NCI-H2081 (cell line): ENCODE measurements around the gene SIN3B.

Experiments
- DNase-seq, 2 experiments: peaks; one replicate each; lab custom pipeline; 2025; lab: John Stamatoyannopoulos, UW

SIN3B gene

DNA sequence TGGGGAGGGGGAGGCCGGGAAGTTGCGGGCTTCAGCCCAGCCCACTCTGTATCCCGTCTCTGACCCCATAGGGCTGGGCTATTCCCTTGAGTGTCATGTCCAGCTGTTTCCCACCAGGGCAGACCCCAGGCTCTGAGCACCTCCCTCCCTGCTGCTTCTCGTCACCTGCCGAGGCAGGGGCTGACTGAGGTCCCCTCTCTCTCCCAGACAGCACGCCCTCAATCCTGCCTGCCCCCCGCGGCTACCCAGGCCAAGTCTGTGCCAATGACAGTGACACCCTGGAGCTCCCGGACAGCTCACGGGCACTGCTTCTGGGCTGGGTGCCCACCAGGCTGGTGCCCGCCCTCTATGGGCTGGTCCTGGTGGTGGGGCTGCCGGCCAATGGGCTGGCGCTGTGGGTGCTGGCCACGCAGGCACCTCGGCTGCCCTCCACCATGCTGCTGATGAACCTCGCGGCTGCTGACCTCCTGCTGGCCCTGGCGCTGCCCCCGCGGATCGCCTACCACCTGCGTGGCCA lies 60.2 kb downstream of the SIN3B start:
- no peak for DNase-seq

DNA sequence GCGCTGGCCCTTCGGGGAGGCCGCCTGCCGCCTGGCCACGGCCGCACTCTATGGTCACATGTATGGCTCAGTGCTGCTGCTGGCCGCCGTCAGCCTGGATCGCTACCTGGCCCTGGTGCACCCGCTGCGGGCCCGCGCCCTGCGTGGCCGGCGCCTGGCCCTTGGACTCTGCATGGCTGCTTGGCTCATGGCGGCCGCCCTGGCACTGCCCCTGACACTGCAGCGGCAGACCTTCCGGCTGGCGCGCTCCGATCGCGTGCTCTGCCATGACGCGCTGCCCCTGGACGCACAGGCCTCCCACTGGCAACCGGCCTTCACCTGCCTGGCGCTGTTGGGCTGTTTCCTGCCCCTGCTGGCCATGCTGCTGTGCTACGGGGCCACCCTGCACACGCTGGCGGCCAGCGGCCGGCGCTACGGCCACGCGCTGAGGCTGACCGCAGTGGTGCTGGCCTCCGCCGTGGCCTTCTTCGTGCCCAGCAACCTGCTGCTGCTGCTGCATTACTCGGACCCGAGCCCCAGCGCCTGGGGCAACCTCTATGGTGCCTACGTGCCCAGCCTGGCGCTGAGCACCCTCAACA lies 60.8 kb downstream of the SIN3B start:
- DNase-seq: no peak

DNA sequence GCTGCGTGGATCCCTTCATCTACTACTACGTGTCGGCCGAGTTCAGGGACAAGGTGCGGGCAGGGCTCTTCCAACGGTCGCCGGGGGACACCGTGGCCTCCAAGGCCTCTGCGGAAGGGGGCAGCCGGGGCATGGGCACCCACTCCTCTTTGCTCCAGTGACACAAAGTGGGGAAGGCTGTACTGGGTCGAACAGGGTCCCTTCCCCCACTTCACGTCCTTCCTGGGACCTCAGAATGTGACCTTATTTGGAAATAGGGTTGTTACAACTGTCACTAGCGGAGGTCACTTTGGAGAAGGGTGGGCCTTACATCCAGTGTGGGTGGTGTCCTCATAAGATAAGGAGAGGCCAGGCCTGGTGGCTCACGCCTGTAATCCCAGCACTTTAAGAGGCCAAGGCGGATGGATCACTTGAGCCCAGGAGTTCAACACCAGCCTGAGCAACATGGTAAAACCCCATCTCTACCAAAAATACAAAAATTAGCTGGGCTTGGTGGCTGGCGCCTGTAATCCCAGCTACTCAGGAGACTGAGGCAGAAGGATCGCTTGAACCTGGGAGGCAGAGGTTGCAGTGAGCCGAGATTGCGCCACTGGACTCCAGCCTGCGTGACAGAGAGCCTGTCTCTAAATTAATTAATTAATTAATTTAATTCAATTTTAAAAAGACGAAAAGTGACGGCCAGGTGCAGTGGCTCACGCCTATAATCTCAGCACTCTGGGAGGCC lies 61.4 kb downstream of the SIN3B start:
- no peak for DNase-seq

DNA sequence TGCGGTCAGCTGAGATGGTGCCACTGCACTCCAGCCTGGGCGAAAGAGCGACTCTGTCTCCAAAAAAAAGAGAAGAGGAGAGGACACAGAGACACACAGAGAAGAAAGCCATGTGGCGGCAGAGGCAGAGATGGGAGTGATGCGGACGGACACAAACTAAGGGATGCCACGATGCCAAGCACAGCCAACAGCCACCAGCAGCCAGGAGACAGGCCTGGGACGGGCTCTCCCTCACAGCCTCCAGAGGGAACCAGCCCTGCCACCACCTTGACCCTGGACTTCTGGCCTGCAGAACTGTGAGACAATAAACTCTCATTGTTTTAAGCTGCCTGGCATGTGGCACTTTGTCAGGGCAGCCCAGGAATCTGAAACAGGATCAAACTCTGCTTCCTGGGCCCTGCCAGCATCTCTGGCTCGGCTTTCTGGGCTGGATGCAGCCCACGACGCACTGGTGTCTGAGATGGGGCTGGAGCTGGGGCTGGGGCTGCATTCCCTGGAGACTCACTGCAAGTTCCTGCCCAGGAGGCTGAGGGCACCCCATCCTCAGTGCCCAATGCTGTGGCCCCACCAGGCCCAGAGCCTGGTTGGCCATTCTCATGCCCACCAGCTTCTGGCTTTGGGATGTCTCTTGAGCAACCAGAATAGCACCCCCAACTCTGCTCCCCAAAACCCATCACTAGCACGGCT lies 62.6 kb downstream of the SIN3B start:
- no peak for DNase-seq

DNA sequence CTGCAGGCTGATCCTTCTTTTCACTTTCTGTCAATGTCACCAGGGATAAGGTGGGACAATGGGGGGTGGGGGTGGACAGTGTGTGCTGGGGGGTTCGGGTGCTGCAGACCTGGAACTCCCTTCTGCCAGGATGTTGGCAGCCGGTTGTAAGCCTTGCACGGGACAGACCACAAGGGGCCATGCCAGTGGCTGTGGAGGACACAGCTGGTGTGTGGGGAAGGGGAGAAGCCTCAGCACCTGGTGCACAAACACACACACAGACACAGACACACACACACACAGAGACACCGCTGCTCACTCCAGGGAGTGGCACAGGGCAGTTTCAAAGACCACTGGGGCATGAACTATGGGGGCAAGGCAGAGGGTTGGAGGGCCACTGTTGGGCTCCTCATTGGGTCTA lies 63.2 kb downstream of the SIN3B start:
- DNase-seq: no peak

DNA sequence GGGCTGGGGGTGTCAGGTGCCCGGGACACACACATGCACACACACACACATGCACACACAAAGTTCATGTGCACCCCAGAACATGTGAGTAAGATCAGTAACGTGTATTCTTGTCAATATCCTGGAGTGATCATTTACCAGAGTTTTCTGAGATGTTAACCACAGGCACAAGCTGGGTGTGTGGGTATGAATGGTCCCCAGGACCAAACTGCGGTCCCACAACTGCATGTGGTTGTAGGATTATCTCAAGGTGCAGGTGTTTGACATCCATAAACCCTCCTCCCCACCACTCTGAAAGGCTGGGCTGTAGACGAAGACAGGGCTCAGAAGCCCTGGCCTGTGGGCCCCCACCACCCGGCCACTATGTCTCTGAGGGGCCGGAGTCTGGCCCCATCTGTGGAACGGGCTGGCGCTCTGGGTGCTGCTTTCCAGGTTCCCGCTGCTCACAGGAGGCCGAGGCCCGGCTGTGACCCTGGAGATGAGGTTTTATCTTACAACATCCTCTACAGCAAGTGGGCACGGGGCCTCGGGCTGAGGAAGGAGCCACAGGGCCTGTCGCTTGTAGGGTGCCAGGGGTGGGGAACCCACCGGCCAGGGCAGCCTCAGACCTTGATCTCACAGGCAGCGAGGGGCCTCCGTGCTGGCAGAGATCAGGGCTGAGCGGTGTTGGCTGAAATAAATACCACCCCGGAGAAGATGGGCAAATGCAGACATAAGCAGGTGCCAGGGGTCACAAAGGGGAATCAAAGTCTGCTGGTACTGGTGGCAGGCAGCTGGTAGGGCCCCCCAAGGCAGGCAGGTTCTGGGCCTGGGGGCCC lies 63.9 kb downstream of the SIN3B start:
- DNase-seq: no peak

DNA sequence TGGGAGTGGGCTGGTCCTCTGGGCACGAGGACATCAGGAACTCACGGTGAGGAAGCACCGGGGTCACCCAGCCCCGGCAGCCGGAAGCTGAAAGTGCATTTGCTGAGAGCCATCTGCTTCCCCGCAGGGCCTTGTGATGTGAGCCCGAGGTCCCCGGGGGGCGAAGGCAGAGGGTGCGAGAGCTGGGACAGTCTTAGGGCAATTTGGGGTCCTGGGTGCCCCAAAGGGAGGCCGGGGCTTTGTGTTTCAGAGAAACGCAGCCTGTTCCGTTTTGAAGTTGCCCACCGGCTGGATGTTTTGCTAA lies 64.4 kb downstream of the SIN3B start:
- no peak for DNase-seq

DNA sequence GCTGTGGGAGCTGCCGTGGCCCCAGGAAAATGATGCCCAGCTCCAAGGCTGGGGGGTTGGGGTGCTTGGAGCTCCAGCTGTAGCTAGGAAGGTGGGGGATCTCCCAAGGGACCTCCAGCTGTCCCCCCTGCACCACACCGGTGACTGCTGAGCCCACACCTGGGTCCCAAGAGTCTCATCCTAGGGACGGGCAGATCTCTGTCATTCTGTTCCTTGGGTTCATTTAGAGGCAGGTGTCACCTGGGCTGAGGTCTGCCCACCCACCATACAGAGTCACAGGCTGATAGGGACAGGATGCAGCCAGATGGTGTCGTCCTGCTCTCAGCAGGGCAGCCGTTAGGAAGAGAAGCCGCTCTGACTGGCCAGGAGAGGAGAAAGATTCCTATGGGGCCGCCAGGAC lies 64.9 kb downstream of the SIN3B start:
- no peak for DNase-seq

DNA sequence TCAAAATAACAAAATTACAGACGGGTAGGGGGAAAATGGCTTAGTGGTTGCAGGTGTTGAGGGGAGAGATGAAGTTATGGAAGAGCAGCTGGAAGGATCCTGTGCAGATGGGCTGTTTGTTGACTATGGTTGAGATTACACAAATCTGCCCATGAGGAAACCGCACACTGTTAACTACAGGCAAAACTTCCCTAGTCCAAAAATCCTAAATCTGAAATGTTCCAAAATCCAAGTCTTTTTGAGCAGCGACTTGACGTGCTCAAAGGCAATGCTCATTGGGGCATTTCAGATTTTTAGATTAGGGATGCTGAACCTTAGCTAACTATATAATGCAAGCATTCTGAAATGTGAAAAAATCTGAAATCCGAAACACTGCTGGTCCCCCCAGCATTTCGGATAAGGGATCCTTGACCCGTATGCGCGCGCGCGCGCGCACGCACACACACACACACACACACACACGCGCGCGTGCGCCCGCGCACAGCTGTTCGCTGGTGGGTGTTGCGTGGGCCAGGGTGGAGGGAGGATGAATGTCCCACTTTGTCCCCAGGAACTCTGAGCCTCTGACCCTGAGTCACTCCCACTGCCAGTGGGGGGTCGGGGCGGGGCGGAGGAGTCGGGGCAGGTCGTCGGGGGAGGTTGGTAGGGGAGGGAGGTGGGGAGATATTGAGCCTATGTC lies 66.4 kb downstream of the SIN3B start:
- DNase-seq: no peak

DNA sequence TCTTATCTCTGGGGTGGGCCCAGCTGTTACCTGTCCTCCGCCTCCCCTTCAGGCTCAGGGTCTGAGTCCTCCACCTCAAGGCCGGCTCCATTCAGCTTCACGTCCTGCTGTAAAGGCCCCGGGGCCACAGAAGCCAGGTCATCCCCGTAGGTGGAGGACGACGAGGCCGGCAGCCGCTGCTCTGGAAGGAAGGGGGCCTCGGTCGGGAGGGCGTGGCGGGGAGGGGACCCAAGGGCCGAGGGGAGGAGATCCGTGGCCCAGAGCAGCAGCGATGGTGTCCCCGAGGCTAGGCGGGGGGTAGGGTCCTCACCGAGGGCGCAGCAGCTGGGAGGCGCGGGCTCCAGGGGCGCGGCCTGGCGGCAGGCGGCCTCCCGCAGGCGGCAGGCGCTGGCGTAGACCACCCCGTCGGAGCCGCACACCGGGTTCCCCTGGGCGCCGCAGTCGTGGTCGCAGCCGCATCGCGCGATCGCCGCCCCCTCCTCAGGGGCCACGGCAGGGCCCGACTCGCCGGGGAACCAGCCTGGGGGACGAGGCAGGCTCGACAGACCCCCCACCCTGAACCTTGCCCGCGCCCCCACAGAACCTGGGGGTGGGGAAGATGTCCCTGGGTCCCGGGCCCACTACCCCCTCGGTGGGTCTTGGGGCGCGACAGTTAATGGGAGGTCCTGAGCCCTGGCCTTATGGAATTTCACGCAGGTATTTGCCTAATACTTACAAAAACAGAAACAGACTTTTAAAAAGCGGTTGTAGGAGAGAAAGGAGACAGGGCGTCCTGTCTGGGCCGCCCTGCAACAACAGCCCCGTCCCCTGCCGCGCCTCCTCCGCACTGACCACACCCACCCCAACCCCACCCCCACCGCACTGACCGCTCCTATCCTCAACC lies 67.2 kb downstream of the SIN3B start:
- no peak for DNase-seq

DNA sequence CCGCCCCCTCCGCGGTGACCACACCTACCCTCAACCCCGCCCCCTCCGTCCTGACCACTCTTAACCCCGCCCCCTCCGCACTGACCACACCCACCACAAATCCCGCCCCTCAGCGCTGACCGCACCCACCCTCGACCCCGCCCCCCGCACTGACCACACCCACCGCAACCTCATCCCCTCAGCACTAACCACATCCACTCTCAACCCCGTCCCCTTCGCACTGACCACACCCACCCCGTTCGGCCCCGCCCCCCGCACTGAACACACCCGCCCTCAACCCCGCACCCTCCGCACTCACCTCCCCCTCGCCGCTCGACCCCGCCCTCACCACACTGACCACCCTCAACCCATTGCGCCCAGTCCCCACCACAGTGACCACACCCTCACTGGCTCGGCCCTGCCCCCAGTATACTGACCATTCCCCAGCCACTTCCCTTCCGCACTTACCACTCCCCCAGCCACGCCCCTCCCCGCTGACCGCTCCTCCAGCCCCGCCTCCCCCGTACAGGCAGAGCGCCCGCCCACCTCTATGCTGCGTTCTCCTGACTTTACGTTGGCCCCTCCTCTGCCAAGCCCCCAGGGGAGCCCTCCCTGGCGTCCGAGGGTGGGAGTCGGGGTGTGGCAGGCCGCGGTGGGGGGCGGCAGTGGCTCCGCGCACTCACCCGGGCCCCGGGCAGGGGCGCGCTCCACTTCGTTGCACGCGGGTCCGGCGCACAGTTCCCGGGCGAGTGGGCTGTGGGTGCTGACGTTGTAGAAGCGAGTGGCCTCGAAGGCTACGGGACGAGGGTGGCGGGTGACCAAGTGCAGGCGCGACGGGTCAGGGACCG lies 68.0 kb downstream of the SIN3B start:
- peak in 1 of 2 experiments; percentile 2 for DNase-seq

DNA sequence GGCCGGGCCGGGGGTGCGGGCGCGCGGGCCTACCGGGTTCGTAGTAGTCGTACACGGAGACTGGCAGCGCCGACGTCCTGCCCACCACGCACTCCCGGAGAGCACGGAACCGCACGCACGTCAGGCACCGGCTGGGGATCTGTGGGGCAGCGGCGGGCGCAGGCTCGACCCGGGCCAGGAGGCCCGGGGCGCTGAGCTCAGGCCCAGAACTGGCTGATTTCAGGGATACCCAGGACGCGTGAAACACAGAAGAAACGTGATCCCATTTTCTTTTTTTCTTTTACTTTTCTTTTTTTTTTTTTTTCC lies 68.6 kb downstream of the SIN3B start:
- DNase-seq: no peak

DNA sequence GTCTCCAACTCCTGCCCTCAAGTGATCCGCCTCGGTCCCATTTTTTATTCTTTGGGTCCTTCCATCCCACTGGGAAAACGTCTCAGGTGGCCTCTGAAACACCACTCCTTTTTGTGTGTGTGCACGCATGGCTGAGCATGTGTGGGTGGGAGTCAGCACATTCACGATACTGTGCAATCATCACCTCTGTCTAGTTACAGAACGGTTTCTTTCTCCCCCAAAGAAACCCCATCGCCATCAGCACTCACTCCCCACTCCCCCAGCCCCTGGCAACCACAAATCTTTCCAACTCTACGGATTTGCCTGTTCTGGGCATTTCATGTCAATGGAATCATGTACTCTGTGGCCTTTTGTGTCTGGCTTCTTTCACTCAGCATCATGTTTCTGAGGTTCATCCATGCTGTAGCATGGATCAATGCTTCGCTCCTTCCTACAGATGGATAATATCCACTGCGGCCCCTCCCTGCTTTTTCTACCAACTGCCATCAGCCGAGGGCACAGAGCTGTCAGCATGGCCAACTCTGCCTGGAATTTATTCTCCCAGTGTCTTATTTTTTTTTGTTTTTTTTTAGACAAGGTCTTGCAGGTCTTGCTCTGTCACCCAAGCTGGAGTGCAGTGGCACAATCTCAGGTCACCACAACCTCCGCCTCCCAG lies 69.3 kb downstream of the SIN3B start:
- DNase-seq: no peak

DNA sequence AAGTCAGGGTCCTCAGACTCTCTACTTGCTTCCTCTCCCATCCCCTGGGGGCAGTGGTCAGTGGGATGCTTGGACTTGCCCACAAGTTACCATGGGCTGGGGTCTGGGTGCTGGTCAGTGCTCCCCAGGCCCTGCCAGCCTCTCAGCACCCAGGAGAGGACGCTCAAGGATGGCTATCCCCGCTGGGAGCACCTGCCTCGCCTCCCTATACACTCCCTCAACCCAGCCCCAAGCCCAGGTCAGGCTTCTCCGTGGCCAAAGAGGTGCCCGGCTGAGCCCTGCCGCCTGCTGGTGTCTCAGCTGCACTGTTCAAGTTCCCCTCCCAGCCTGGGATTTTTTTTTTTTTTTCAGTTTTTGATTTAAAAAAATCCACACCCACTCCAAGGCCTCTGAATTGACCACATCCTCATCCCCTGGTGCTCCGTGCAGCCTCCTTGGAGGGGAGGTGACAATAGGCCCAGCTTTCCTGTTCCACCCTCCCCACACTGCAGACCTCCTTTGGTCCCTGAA lies 70.4 kb downstream of the SIN3B start:
- DNase-seq: no peak

DNA sequence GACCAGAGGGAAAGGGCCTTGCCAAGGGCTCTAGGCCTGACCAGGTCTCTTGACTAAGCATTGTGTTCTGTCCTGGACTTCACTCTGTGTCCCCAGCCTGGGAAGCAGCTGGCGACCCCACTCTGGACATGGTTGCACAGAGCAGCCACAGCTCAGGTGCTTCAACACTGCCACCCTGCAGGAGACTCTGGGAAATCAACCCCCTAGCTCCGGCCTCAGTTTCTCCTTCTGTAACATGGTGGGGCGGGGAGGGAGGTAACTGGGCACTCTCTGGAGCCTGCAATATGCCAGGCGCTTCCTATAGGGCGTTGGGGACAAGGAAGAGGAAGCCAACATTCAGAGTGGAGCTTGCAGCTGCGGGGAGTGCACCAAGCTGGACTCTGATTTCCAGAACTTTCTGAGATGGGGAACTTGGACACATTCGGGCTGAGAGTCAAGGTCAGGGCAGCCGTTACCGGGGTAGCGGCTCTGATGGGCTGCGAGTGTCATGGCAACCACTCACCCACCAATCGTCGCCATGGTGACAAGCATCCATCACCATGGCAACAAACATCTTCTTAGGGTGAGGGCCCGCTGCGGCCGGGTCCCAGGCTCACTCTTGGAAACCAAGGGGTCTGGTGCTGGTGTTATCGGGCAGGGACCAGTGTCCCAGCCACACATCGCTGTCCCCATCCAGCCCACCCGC lies 72.4 kb downstream of the SIN3B start:
- no peak for DNase-seq

DNA sequence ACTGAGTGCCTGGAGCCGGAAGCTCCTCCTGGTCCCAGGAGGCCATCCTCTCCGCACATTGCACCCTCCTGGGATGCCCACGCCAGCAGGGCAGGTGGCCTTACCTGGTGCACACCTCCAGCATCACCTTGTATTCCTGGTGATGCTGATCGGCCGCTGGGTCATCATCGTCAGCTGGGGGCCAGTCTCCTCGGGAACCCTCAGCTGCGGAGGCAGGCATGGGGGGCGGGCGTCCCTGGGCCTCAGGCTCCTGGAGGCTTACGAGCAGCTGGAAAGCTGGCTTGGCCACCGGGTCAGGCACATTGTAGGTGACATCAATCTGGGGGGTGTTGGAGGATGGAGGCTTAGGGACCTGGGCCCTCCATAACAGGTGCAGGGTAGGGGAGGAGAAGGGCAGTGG lies 73.3 kb downstream of the SIN3B start:
- no peak for DNase-seq

DNA sequence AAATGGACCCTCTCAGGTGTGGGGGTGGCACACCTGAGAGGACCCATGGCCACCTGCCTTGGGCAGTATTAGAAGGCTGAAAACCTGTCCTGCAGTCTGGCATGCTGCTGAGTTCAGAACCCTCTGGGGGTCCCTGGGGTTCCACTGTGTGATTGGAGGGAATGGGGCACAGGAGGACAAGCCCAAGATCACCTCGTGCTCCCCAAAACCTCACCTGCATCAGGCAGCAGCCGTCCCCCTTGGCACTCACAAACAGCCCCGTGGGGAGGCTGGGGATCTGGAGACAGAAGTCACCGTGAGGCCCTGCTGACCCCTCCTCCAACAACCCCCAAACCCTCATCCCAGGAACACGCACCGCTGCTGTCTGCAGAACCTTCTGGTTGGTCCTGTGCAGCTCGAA lies 74.1 kb downstream of the SIN3B start:
- no peak for DNase-seq

DNA sequence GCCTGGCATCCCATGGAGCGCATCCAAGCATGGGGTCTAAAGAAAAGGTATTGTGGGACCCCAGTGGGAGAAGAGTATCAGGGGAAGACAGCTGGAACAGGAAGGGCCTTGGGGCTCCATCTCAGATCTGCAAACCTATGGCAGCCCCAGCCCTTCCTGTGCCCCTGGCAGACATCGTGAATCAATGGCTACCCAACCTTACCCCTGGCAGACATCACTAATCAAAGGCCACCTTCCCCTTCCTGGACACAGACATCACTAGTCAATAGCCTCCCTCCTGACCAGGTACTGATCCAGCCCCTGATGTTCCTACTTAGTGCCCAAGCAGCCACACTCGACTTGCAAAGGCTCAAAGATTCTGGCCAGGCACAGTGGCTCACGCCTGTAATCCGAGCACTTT lies 75.4 kb downstream of the SIN3B start:
- no peak for DNase-seq

DNA sequence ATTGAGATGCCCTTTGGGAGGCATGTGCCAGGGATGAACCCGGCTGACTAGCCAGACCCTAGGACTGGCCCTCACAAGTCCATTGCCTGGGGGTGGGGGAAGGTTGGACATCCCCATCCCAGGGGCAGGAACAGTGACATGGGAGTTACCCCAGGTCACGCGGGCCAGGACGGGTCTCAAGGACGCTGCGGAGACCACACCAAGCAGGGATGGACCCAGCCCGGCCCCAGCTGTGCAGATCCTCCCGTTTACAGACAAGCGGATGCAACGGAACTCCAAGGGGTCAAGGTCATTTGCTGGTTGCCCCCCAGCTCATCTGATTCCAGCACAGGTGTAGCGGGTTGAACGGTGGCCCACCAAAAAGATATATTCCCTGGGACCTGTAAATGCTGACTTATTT lies 79.6 kb downstream of the SIN3B start:
- DNase-seq: no peak
